ENCODE data around the gene PCDH17.

Gene PCDH17

DNA sequence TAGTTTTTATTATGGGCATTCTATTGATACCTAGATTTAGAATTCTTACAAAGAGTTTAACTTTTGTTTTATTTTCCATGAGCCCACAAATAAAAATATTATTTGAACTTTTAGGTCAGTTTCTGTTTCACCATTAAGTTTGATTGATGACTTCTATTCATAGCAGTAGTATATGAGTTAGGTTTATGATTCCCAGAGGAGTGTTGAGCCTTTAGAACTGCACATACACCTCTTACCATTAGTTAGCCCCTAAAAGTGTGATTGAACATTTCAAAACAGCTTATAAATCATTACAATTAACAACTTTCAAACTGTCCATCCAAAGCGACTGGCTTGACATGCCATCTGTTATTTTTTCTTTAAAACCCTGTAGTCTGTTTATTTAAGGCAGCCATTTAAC lies 19.0 kb upstream of the PCDH17 start (continued):
- TF ChIP-seq ZNF211 (tag by site-specific recombination; IDR thresholded peaks at IDR 0.05; ENCODE audit: low read depth) (no peak), ZNF221 (tag by site-specific recombination; IDR thresholded peaks at IDR 0.05; ENCODE audit: borderline replicate concordance) (no peak), ZFP41 (tag by site-specific recombination; IDR thresholded peaks at IDR 0.05; ENCODE audit: borderline replicate concordance) (no peak), GFI1B (tag by site-specific recombination; IDR thresholded peaks at IDR 0.05) (no peak), ZNF184 (tag by site-specific recombination; IDR thresholded peaks at IDR 0.05) (no peak), ZFP37 (tag by site-specific recombination; IDR thresholded peaks at IDR 0.05) (no peak), ZNF658 (tag by site-specific recombination; IDR thresholded peaks at IDR 0.05) (no peak), ZNF548 (tag by site-specific recombination; IDR thresholded peaks at IDR 0.05) (no peak), ZNF223 (tag by site-specific recombination; IDR thresholded peaks at IDR 0.05) (no peak), SP3 (tag by site-specific recombination; IDR thresholded peaks at IDR 0.05) (no peak)
- TF ChIP-seq, protein P1, sequence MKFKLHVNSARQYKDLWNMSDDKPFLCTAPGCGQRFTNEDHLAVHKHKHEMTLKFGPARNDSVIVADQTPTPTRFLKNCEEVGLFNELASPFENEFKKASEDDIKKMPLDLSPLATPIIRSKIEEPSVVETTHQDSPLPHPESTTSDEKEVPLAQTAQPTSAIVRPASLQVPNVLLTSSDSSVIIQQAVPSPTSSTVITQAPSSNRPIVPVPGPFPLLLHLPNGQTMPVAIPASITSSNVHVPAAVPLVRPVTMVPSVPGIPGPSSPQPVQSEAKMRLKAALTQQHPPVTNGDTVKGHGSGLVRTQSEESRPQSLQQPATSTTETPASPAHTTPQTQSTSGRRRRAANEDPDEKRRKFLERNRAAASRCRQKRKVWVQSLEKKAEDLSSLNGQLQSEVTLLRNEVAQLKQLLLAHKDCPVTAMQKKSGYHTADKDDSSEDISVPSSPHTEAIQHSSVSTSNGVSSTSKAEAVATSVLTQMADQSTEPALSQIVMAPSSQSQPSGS (tag by site-specific recombination; IDR thresholded peaks at IDR 0.05; ENCODE audit: low read depth): no peak
- TF ChIP-seq, protein P2, sequence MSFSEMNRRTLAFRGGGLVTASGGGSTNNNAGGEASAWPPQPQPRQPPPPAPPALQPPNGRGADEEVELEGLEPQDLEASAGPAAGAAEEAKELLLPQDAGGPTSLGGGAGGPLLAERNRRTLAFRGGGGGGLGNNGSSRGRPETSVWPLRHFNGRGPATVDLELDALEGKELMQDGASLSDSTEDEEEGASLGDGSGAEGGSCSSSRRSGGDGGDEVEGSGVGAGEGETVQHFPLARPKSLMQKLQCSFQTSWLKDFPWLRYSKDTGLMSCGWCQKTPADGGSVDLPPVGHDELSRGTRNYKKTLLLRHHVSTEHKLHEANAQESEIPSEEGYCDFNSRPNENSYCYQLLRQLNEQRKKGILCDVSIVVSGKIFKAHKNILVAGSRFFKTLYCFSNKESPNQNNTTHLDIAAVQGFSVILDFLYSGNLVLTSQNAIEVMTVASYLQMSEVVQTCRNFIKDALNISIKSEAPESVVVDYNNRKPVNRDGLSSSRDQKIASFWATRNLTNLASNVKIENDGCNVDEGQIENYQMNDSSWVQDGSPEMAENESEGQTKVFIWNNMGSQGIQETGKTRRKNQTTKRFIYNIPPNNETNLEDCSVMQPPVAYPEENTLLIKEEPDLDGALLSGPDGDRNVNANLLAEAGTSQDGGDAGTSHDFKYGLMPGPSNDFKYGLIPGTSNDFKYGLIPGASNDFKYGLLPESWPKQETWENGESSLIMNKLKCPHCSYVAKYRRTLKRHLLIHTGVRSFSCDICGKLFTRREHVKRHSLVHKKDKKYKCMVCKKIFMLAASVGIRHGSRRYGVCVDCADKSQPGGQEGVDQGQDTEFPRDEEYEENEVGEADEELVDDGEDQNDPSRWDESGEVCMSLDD (tag by site-specific recombination; IDR thresholded peaks at IDR 0.05): no peak

- H3K4me3 ChIP-seq (ENCODE audit: low read depth, low read length): no peak overlapping the region
- TF ChIP-seq ZNF555 (tag by site-specific recombination; conservative IDR thresholded peaks at IDR 0.05): no peak
- no peak for TF ChIP-seq ZNF510 (tag by site-specific recombination; IDR thresholded peaks at IDR 0.05; ENCODE audit: insufficient replicate concordance)
- TF ChIP-seq ZNF654 (tag by site-specific recombination; IDR thresholded peaks at IDR 0.05; ENCODE audit: low read depth): peak; percentile 35; the same call in 1 of the 2 replicates
- no peak for TF ChIP-seq ZNF223 (tag by site-specific recombination; IDR thresholded peaks at IDR 0.05)
- no peak for TF ChIP-seq GLI4 (tag by site-specific recombination; IDR thresholded peaks at IDR 0.05)
- no peaks in the 10 kb centered on the region for H3K36me3 ChIP-seq (ENCODE audit: control insufficient read depth in 2 of 2, insufficient read depth in 1 of 2, low read length in 2 of 2)
- ChIA-PET POLR2A (no interaction called here), CTCF (interaction anchor here (0.5 to 1.8 kb wide), 34 partner anchors 9 to 1732 kb away, joined by 3 to 15 read pairs (median 3); no protein-coding TSS in a partner anchor)
- no peaks in the 10 kb centered on the region for H3K4me1 ChIP-seq (ENCODE audit: control insufficient read depth, insufficient read depth, low read length)
- no peak overlapping the region for H3K27ac ChIP-seq (ENCODE audit: extremely low read depth, low read depth, low read length)
- H3K9me3 ChIP-seq (ENCODE audit: control insufficient read depth, insufficient read depth, low read depth, low read length): no peaks in the 10 kb centered on the region
Measured at GRCh38 chr13:57624565-57625435, 6.7 kb upstream of the PCDH17 start.

GRCh38 chr13:57627663-57628062 lies 3.9 kb upstream of the PCDH17 start:
- no peak for TF ChIP-seq ZFP69B (tag by site-specific recombination; IDR thresholded peaks at IDR 0.05)
- no peak for TF ChIP-seq OVOL3 (tag by site-specific recombination; IDR thresholded peaks at IDR 0.05)
- TF ChIP-seq ZNF654 (tag by site-specific recombination; IDR thresholded peaks at IDR 0.05; ENCODE audit: low read depth): peak; percentile 40
- TF ChIP-seq, protein P3, sequence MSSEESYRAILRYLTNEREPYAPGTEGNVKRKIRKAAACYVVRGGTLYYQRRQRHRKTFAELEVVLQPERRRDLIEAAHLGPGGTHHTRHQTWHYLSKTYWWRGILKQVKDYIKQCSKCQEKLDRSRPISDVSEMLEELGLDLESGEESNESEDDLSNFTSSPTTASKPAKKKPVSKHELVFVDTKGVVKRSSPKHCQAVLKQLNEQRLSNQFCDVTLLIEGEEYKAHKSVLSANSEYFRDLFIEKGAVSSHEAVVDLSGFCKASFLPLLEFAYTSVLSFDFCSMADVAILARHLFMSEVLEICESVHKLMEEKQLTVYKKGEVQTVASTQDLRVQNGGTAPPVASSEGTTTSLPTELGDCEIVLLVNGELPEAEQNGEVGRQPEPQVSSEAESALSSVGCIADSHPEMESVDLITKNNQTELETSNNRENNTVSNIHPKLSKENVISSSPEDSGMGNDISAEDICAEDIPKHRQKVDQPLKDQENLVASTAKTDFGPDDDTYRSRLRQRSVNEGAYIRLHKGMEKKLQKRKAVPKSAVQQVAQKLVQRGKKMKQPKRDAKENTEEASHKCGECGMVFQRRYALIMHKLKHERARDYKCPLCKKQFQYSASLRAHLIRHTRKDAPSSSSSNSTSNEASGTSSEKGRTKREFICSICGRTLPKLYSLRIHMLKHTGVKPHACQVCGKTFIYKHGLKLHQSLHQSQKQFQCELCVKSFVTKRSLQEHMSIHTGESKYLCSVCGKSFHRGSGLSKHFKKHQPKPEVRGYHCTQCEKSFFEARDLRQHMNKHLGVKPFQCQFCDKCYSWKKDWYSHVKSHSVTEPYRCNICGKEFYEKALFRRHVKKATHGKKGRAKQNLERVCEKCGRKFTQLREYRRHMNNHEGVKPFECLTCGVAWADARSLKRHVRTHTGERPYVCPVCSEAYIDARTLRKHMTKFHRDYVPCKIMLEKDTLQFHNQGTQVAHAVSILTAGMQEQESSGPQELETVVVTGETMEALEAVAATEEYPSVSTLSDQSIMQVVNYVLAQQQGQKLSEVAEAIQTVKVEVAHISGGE (tag by site-specific recombination; conservative IDR thresholded peaks at IDR 0.05; ENCODE audit: low read depth): no peak
- 0 out of 2 replicates have a peak, but pooled peaks have one; percentile 13 for TF ChIP-seq ZNF660 (tag by site-specific recombination; IDR thresholded peaks at IDR 0.05)
- ChIA-PET CTCF (interaction anchor here (0.5 to 2.3 kb wide), 9 partner anchors 88 to 1366 kb away, joined by 3 to 9 read pairs (median 4); no protein-coding TSS in a partner anchor), POLR2A (no interaction called here)
- H3K36me3 ChIP-seq (ENCODE audit: control insufficient read depth in 2 of 2, insufficient read depth in 1 of 2, low read length in 2 of 2): peaks cover 0 to under 1% of the 10 kb centered on the region in 2 experiments; a peak in 1 of 3 replicates
- no peak overlapping the region for H3K4me3 ChIP-seq (ENCODE audit: low read depth, low read length)
- no peaks in the 10 kb centered on the region for H3K9me3 ChIP-seq (ENCODE audit: control insufficient read depth, insufficient read depth, low read depth, low read length)
- no peak overlapping the region for H3K27ac ChIP-seq (ENCODE audit: extremely low read depth, low read depth, low read length)
- H3K4me1 ChIP-seq (ENCODE audit: control insufficient read depth, insufficient read depth, low read length): no peaks in the 10 kb centered on the region

Data from HEK293 (cell line).